NCI-H2081 treated with DMSO at 0.1 percent for 48 hours (cell line): ENCODE data around the gene XIRP2.
A peak's percentile ranks its signal among the peaks of the same experiment; 100 is the strongest.

Experiments used
- DNase-seq: peaks from one replicate; lab custom pipeline; 2025; lab: John Stamatoyannopoulos, UW

The XIRP2 gene

GRCh38 chr2:166888180-166888579, at the start of gene XIRP2:
XIRP2 (plus strand) TSS chr2:166888480; CDS start chr2:166903483, 15,003 bp downstream.
- DNase-seq: no peak

GRCh38 chr2:166841152-166841551, 47.1 kb upstream of the XIRP2 start:
- no peak for DNase-seq

GRCh38 chr2:166841679-166842078, 46.6 kb upstream of the XIRP2 start:
- no peak for DNase-seq

GRCh38 chr2:166844111-166844510, 44.2 kb upstream of the XIRP2 start:
- DNase-seq: no peak

- DNase-seq: no peak
Measured at GRCh38 chr2:166862468-166863132, 25.7 kb upstream of the XIRP2 start.

- no peak for DNase-seq
Measured at GRCh38 chr2:166867874-166868514, 20.3 kb upstream of the XIRP2 start.

GRCh38 chr2:166870346-166870745, 17.9 kb upstream of the XIRP2 start:
- no peak for DNase-seq

GRCh38 chr2:166881177-166881576, 7.1 kb upstream of the XIRP2 start:
- no peak for DNase-seq

GRCh38 chr2:166882851-166883250, 5.4 kb upstream of the XIRP2 start:
- no peak for DNase-seq

- no peak for DNase-seq
Measured at GRCh38 chr2:166891727-166892126, 3.4 kb downstream of the XIRP2 start.

- peak; percentile 1 for DNase-seq
Measured at GRCh38 chr2:166892397-166892796, 4.1 kb downstream of the XIRP2 start.

- no peak for DNase-seq
Measured at GRCh38 chr2:166895243-166895642, 7.0 kb downstream of the XIRP2 start.

- no peak for DNase-seq
Measured at GRCh38 chr2:166897666-166898065, 9.4 kb downstream of the XIRP2 start.

GRCh38 chr2:166899676-166900075, 11.4 kb downstream of the XIRP2 start:
- DNase-seq: no peak

GRCh38 chr2:166900700-166901099, 12.4 kb downstream of the XIRP2 start:
- DNase-seq: no peak

- no peak for DNase-seq
Measured at GRCh38 chr2:166901336-166901735, 13.1 kb downstream of the XIRP2 start.

GRCh38 chr2:166916987-166917386, 28.7 kb downstream of the XIRP2 start:
- DNase-seq: no peak

GRCh38 chr2:166917415-166917814, 29.1 kb downstream of the XIRP2 start:
- no peak for DNase-seq

- DNase-seq: no peak
Measured at GRCh38 chr2:166921261-166921896, 33.1 kb downstream of the XIRP2 start.

- DNase-seq: no peak
Measured at GRCh38 chr2:166924967-166925366, 36.7 kb downstream of the XIRP2 start.

GRCh38 chr2:166926657-166927056, 38.4 kb downstream of the XIRP2 start:
- no peak for DNase-seq

- no peak for DNase-seq
Measured at GRCh38 chr2:166932032-166932431, 43.8 kb downstream of the XIRP2 start.

GRCh38 chr2:166934817-166935216, 46.5 kb downstream of the XIRP2 start:
- DNase-seq: no peak
